Heart left ventricle (tissue), 13 donors: Measurements from ENCODE around the gene CEP20.

ENCODE experiments used
- CTCF ChIP-seq, 12 donors: fragments of 200-600 bp; sonication (generic) in 4 of 12; IDR thresholded peaks; one replicate each; pipeline versions ENCODE4 v1.5.0 to v1.8.0; 2018 to 2022; ENCODE audit warnings: antibody characterized with exemption in 12 of 12, mild to moderate bottlenecking in 5 of 12
- POLR2A ChIP-seq, 2 donors: fragments of 450-650 bp; IDR thresholded peaks; one replicate each; pipeline ENCODE4 v1.6.1; 2017; ENCODE audit warnings: antibody characterized with exemption in 2 of 2, mild to moderate bottlenecking in 2 of 2, moderate library complexity in 2 of 2
- donor health status: ischemic (EF 13 %, LVEDD 7.1; RV severe dilation, severe dysfunction).
- donor health status: DM: no; HTN: yes; CAD: no.
- donor health status: DM: no; HTN: no; CAD: no.
- donor health status: ischemic (EF 25% LVEDD 6.9; RV normal size, moderate dysfunction).
- donor health status: ischemic (EF 25% LVEDD 5.7; RV mildly dilated, moderate dysfunction).
- donor health status: ischemic (EF 35%, LVEDD 5.7; RV mildly dilated, moderate dysfunction).
- donor health status: nonischemic (EF 11% LVEDD 7.7; RV severe dilation, severe dysfunction).
- donor health status: DM: yes; HTN: yes; CAD: no.
- donor health status: PGD.
- donor health status: ischemic (EF 29% LVEDD 5.4; RV normal size, mild dysfunction).
- donor health status: nonischemic (EF 23%, LVEDD 6.1; RV moderate dilation, normal function).

- no peak for TF ChIP-seq CTCF (IDR thresholded peaks at IDR 0.05)
- TF ChIP-seq POLR2A (IDR thresholded peaks at IDR 0.05), result no peak
These were observed 61.1 kb downstream of the CEP20 start for GRCh38 chr16:15827299-15827698.
